T-helper 9 cell (primary cell): ENCODE results near the gene LYL1.
"Not testable (repeated sequence)": the region's sequence is repeated elsewhere in the genome, so short reads cannot be mapped to it uniquely, and the experiment has no call there.

ENCODE experiments used
- DNase-seq: peaks from one replicate; pipeline ENCODE4 v3.0.0-alpha.2; 2020
- total RNA-seq, 2 donors: gene quantifications; one replicate each; lab custom pipeline; 2026; lab: John Stamatoyannopoulos, UW

LYL1 gene
- total RNA-seq: 5.3 to 10.8 reads per million in 2 donors

DNA sequence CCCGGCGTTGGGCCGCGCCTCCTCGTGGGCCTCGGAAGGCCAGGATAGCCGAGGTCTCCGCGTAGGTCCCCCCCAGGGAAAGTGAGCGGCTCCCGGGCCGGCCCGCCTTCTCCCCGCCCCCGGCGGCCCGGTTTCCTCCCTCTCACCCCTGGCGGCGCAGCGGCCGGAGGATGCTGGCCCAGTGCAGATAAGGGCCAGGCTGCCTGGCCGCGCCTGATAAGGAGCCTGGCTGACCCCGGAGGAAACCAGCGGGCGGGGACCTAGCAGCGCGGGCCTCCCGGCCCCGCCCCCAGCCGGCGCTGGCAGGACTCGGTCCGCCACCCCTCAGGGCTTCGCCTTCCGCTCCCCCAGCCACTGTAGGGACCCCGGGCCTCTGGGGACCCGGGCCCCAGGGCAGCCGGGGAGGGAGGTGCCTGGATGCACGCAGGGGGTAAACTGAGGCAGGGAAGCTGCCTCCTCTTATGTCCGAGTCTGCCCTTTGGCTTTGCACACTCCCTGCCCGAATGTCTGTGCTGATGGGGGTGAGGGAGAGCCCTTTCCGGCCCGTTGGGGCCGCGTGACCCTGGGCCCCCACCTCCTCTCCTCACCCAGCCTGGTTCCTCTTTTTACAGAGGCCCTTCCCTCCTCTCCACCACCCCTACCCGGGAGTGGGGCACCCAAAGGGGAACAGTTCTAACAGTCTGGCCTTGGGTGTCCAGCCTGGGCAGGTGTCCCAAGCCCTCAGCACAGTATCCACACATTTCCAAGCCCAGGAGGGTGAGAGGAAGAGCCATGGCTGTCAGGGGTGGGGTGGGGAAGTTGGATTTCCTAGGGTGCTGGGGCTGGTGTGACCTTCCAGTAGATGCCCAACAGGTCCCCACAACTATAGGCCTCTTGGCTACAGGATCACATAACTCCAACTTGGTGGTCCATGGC is at the start of gene LYL1:
LYL1 (minus strand) TSS at position 193 of the 915 bp plus-strand sequence. CDS start 1,687 bp downstream, outside the sequence.
- no peak for DNase-seq

DNA sequence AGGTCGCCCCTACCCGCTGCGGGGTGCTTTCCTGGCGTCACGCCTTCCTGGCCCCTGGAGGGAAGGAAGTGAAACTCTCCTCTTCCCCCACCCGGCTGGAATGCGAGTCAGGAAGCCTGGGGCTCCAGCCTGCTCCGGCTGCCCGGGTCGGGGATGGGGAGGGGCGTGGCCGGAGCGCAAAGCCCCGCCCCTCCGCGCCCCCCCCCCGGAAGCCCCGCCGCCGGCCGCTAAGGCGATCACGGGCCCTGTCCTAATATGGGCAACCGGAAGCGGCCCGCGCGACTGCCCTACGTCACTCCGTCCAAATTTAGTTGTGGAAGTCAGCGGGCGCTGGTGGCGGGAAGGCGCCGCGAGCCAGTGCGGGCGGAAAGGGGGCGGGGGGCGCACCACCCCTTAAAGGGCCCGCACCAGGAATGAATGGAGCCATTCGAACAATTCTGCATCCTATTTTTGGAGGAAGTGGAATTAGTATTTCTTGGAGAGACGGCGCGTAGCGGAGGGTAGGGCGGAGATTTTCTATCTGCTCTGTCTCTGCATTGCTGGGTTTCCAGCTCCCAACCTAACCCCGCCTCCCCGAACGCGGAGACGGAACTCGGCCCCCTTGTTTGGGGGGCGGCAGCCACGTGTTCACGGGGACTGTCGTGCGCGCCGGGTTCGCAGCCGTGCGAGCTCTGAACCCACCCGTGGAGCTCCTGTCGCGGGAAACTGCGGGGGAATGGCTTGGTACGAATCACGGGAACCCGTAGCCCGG is 49.1 kb upstream of the LYL1 start:
- peak; percentile 94 for DNase-seq

DNA sequence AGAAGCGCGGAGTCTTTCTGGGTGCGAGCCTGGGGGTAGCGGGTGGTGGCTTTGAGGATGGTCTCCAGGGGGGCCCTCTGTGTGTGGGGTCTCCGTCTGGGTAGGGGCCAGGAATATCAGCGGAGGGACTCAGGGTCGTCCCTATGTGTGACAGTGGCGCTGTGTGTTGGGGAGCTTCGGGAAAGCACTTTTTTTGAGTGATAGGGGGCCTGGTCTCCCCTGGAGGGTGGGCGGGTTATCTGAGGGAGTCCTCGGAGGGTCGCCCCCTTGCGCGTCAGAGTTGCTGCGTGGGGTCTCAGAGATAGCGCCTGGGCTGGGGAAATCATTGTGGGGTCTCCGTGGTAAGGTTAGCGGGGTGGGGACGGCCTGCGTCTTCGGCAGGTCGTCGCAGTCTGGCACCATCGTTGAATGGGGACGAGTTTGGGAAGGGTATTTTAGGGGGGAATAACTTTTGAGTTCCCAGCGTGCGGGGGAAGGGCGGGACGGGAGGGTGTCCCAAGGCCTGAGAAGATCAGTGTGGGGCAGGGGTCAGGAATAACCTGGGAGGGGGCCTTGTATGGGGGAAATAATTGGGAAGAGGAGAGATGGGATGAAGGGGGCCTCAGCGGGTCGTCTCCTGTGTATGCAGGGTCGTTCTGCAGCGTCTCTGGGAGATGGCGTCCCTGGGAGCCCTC is 48.4 kb upstream of the LYL1 start:
- DNase-seq: no peak

DNA sequence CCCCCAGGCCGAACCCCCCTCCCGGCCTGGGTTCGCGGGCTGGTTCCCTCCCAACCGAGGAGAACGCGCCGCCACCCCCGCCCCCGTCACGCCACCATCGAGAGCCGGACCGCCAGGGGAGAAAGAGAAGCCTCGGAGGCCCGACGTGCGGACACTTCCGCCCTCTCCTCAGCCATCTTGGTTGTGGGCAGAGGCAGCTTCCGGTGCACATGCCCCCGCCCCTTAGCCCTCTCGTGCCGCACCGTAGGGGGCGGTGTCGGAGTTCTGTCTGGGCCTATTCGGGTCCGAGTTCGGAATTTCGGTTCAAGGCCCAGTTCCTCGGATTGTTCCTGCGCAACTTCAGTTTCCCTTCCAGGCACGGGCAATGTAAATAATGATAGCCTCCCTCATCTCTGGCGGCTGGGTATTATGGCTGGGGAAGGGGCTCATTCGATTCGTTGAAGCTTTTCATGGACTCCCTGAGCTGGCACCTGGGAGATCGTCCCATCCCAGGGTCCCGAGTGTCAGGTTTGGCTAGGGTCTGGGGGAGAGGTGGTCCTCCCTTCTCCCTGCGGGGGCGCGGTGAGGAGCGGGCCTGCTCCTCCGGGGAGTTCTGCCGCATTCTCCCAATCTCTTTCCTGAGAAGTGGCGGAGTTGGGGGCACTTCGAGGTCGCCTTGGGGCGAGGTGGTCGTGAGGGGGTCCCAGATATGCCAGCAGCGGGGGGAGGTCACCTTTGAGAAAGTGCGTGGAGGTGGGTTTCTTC is 47.7 kb upstream of the LYL1 start, which contains the start of the genes IER2 and STX10:
IER2 (plus strand) TSS at position 225 of the 744 bp plus-strand sequence. CDS start 2,776 bp downstream, outside the sequence.
STX10 (minus strand) TSS at position 189 of the 744 bp plus-strand sequence. CDS start 202 bp downstream, outside the sequence.
- DNase-seq: peak; percentile 86

DNA sequence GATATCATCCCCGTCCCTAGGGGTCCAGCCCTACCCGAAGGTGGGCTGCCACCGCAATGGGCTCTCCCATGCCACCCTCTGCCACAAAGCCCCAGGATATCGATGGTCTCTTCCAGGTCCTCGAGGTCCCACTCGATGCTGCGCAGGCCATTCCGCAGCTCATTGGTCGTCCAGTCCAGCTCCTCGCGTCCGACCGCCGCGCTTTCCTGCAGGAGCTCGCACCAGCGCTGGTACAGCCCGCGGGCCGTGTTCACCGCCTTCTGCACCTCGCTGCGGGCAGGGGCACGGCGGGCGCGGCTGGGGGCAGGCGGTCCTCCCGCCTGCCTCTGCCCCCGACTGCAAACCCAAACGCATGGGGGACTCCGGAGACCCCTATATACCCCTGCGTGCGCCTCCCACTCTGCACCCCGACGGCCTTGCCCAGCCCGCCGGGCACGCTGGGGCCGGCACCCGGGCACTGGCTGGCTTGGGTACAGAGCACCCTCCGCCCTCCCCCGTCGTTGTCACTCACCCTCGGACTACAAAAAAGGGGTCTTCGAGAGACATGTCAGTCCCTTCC is 47.0 kb upstream of the LYL1 start:
- no peak for DNase-seq

DNA sequence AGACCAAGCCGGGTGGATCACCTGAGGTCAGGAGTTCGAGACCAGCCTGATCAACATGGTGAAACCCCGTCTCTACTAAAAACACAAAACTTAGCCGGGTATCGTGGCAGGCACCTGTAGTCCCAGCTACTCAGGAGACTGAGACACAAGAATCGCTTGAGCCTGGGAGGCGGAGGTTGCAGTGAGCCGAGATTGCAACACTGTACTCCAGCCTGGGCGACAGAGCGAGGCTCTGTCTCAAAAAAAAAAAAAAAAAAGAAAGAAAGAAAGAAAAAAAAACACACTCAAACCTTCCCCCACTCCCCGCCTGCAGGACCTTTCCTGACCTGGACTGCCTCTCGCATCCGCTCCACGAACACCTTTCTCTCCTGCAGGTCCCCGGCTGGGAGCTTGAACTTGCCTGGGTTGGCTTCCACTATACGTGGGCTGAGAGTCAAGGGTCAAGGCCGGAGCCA is 46.5 kb upstream of the LYL1 start:
- DNase-seq: not testable (repeated sequence)

DNA sequence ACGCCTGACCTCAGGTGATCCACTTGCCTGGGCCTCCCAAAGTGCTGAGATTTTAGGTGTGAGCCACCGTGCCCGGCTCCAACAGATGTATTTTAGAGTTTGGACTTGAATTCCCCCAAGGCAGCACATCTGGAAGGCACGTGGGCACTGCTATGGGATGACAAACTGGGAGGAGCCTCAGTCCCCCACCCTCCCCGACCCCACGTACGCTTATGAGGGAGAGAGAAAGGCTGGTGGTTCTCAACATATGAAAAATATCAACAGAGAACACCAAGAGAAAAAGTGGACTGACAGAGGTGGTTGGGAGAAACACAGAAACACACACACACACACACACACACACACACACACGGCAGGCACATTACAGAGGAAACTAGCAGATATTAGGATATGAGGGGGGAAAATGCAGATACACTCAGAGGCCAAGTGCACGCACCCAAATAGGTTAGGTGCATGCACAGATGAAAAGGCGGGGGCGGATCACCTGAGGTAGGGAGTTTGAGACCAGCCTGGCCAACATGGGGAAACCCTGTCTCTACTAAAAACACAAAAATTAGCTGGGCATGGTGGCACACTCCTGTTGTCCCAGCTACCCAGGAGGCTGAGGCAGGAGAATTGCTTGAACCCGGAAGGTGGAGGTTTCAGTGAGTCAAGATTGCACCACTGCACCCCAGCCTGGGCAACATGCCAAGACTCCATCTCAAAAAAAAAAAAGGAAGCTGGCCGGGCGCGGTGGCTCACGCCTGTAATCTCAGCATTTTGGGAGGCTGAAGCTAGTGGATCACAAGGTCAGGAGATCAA is 44.3 kb upstream of the LYL1 start:
- no peak for DNase-seq

DNA sequence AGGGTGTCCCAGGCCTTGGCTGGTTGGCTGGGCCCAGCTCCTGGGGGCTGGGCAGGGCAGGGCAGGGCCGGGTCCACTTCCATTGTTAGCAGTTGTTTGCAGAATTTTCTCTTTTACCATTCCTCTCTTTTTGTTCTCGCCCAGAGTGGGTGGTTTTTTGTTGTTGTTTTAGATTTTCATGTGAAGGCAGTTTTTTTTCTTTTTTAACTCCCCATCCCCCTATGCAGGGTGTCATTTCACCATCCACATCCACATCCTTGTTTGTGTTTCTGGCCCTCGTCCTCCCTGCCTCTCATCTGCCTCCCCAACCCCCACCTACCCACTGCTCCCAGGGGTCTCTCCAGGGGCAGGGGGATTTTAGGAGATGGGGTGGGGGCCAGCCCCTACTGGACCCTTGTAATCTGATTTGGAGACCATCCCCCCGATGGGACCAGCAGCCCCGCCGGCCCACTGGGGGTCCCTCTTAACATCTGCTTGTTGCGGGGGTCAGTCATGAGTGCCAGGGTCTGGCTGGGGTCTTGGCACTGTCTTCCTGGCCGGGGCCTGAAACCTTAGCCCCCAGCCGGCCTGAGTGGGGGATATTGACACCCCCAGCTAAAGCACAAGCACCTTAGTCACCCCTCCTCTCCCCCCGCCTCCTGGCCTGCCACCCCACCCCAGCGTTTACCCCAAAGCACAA is 37.1 kb upstream of the LYL1 start:
- no peak for DNase-seq

DNA sequence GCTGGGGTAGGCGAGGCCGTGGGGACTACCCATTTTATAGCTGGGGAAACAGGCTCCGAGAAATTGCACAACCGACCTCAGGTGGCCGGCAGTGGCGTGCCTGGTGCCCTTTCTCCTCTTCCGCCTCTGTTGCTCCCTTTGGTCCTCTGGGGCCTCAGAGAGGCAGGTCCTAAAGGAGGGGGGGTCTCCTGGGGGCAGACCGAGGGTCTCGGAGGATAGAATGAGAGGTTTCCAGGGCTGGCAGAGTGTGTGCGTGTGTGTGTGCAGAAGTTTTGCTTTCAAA is 36.2 kb upstream of the LYL1 start:
- DNase-seq: no peak

DNA sequence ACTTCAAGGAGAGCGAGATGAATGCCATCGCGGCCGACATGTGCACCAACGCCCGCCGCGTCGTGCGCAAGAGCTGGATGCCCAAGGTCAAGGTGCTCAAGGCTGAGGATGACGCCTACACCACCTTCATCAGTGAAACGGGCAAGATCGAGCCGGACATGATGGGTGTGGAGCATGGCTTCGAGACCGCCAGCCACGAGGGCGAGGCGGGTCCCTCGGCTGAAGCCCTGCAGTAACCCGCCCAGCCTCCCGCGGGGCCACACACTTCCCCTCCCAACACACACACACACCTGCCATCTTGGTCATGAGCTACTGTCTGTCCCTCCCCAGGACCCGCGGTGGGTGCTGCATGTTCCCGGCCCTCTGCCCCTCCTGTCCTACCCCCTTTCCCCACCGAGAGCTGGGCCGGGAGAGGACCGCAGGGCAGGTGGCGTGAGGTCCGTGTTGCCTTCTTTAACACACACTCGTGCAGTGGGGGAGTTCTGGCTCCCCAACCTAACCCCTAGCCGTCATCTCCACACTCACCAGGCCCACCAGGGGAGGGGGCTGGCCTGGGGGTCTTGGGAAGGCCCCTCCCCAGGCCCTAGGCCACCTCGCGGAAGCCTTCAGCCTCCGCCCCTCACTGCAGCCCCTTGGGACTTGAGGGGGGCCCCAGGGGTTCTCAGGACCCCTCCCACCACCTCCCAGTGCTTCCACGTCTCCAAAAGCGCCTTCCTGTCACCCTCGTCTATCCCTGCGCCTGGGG is 35.7 kb upstream of the LYL1 start:
- no peak for DNase-seq

DNA sequence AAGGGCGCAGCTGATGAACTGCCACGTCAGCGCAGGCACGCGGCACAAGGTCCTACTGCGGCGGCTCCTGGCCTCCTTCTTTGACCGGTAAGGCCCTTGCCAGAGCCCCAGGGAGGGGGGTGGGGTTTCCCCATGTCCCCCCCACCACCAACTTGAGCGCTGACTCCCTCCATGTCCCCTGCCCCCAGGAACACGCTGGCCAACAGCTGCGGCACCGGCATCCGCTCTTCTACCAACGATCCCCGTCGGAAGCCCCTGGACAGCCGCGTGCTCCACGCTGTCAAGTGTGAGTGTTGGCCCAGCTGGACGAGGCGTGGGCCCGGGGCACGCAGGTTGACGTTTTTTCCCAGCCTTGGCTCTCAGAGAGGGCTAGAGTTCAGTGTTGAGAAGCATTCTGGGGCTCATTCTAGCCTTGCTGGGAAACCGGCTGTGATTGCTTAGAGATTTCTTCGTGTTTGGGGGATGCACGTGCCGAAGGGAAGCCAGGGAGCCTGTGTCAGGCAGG is 34.7 kb upstream of the LYL1 start:
- no peak for DNase-seq

DNA sequence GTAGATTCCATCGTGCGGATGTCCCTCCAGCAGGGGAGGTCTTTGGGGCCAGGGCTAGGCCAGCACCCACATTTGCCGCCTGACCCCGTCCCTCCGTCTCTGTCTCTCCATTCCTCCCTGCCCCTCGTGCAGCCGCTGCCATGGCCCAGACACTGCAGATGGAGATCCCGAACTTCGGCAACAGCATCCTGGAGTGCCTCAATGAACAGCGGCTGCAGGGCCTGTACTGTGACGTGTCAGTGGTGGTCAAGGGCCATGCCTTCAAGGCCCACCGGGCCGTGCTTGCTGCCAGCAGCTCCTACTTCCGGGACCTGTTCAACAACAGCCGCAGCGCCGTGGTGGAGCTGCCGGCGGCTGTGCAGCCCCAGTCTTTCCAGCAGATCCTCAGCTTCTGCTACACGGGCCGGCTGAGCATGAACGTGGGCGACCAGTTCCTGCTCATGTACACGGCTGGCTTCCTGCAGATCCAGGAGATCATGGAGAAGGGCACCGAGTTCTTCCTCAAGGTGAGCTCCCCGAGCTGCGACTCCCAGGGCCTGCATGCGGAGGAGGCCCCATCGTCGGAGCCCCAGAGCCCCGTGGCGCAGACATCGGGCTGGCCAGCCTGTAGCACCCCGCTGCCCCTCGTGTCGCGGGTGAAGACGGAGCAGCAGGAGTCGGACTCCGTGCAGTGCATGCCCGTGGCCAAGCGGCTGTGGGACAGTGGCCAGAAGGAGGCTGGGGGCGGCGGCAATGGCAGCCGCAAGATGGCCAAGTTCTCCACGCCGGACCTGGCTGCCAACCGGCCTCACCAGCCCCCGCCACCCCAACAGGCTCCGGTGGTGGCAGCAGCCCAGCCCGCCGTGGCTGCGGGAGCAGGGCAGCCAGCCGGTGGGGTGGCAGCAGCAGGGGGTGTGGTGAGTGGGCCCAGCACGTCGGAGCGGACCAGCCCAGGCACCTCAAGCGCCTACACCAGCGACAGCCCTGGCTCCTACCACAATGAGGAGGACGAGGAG is 32.7 kb upstream of the LYL1 start:
- no peak for DNase-seq

DNA sequence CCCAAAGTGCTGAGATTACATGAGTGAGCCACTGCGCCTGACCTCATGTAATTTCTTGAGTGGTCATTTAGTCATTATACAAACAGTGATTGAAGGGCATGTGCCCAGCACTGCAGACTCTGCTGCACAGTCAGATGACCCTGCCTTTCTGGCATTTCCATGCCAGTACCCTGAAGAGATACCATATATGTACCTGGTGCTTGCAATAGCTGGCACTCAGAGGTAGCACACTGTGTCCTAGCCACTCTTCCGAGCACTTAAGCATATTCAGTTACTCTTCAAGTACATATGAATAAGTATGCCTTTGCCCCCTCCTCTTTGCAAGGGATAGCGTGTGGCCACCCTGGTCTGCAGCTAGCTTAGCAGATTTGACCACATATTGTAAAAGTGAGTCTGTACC is 32.0 kb upstream of the LYL1 start:
- DNase-seq: no peak

DNA sequence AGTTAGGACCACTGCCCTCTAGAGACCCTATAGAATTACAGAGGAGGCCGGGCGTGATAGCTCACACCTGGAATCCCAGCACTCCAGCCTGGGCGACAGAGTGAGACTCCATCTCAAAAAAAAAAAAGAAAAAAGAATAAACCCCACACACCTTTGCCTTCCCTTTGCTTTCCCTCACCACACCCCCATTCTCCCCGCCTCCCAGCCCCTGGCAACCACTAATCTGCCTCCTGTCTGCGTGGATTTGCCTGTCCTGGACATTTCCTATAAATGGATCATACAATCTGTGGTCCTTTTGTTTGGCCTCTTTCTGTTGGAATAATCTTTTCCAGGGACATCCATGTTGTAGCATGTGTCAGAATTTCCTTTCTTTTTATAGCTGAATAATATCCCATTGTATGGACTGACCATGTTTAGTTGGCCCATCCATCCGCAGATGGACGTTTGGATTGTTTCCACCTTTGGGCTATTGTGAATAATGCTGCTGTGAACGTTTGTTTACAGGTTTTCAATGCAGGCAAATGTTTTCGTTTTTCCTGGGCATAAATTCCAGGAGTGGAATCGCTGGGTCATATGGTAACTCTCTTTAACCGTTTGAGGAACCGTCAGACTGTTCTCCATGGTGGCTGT is 30.7 kb upstream of the LYL1 start:
- no peak for DNase-seq

DNA sequence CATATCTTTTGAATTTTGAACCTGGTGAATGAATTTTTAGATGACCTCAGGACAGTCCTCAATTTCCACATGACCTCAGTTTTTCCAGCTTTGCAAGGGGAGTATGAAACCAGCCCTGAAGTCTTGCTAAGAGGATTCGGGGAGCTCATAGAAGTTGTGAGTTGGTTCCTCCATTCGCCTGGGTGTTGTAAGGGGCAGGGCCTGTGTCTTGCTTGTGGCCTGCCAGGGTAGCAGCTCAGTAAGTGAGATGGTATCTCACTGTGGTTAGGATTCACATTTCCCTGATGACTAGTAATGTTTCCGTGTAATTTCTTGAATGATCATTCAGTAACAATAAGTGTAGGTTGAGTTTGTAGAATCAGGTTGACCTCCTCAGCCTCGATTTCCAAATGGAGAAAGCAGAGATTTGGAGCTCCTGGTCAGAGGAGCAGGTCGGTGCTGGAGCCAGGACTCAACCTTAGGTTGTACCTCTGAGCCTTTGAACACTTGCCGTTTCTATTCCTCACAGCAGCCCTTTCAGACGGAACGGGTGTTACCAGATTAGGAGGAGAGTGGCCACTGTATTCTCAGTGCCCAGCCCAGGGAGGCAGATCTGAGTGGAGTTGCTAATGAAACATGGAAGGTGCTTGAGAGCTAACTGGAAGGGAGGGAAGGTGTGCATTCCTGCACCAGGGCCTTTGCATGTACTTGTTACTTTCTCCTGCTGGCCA is 30.0 kb upstream of the LYL1 start:
- no peak for DNase-seq

DNA sequence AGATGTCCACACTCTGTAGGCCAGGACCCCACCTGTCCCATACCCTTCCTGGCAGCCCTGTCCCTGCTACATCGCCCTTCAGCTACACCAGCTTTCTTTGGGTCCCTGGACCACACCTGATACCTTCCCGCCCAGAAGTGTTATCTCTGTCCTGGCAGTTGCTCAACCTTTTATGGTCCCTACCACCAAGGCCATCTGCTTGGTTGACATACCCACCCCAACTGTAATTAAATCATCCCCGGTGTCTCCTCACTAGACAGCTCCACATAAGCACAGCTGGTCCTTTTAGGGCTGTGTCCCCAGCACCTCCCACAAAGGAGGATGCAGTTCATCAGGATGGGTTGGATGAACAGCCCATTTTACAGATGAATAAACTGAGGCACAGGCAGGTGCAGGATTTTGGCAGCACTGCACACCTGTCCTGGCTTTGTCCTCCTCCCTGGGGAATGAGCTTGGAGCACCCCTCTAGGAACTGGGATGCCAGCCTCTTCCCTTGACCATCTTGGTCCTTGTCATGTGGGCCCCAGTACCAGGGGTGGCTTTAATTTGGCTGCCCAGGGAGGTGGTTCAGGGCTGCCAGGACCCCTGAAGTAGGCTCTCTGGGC is 28.3 kb upstream of the LYL1 start:
- DNase-seq: no peak

DNA sequence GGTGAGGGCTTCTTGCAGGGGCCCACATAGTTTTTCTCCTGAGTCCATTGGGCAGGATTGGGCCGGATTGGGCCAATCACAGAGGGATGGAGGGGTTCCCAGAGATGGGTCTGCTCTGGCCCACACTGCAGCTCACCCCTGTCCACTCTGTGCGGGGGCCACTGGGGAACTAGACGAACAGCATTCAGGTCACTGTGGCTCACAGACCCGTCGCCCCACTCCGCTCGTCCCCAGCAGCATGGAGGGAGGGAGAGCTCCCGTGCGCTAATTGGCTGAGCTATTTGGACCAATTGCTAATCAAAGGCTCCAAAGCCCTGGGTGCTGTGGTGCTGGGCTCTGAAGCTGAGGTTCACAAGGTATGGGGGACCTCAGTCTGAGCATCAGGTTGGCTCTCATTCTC is 26.7 kb upstream of the LYL1 start:
- DNase-seq: no peak
